ENCODE measurements around the gene DLG1.

- TF ChIP-seq CTCF (IDR thresholded peaks at IDR 0.05) (no peak), POLR2A (IDR thresholded peaks at IDR 0.05) (no peak)
Observed at GRCh38 chr3:197227780-197228574, 70.4 kb downstream of the DLG1 start.
